Measurements from ENCODE around the gene PAK1. TPM values are rescaled to one million over a fixed set of nuclear protein-coding genes. Genes with fewer than 3 reads are reported as not detected.

Gene PAK1
- total and polyA plus RNA-seq, 9 of the 15 experiments (the other 6 are each of a cell fraction or from before 2014, with no cell fraction given) = 0.52 to 11.7 (median 1.9) TPM

GRCh38 chr11:77455740-77456139 is 18.2 kb downstream of the PAK1 start:
- CTCF ChIA-PET (ENCODE audit: low intra/inter-chr PET ratio) = no interaction called here
- FAIRE-seq = no peak
- H3K27me3 ChIP-seq (ENCODE audit: control insufficient read depth in 2 of 2, insufficient read depth in 2 of 2, low read length in 2 of 2) = peaks cover 11 to 14% of the 10 kb centered on the region in 2 experiments; a peak in 4 of 5 replicates
- H3K27ac ChIP-seq (ENCODE audit: extremely low read depth, low read depth, low read length) = no peak overlapping the region
- H3K4me1 ChIP-seq (replicated peaks in 1 of 2; ENCODE audit: control insufficient read depth in 2 of 2, insufficient read depth in 2 of 2, low read length in 2 of 2) = peaks cover 0 to 4% of the 10 kb centered on the region in 2 experiments; a peak in 1 of 5 replicates
- in situ Hi-C loops (cut with MboI) = no loop called here
- no peak overlapping the region for H3K4me3 ChIP-seq
- no peak overlapping the region for H3K9ac ChIP-seq (ENCODE audit: insufficient read depth in 1 of 2, low read depth in 2 of 2, low read length in 2 of 2)
- H3K79me2 ChIP-seq (ENCODE audit: control insufficient read depth, insufficient read depth, low read length) = no peaks in the 10 kb centered on the region
- DNase-seq (ENCODE audit: extremely low read depth in 1 of 4, low spot score in 3 of 4) = no peak
- no peak overlapping the region for H3K4me2 ChIP-seq (ENCODE audit: insufficient read depth, low read length)
- no peak overlapping the region for H2AFZ ChIP-seq (ENCODE audit: low read depth, low read length)
- no peaks in the 10 kb centered on the region for H3K36me3 ChIP-seq (ENCODE audit: control insufficient read depth, insufficient read depth, low read length)
- no TSS peak for BruUV-seq (replicated peaks)
- no peaks in the 10 kb centered on the region for H4K20me1 ChIP-seq (replicated peaks; ENCODE audit: control insufficient read depth, insufficient read depth, low read length)
- POLR2A ChIA-PET = interaction anchor here (1.0 kb wide), 1 partner anchor 16 kb away, joined by 4 read pairs; no protein-coding TSS in a partner anchor
- no peaks in the 10 kb centered on the region for H3K9me1 ChIP-seq (ENCODE audit: control insufficient read depth, insufficient read depth, low read length)
- intact Hi-C loops (cut with micrococcal nuclease) = no loop called here
- H3K9me3 ChIP-seq (replicated peaks; ENCODE audit: control insufficient read depth, insufficient read depth, low read depth, low read length) = no peaks in the 10 kb centered on the region
- ATAC-seq = no peak
- TF ChIP-seq FOXA3 (CRISPR knock-in tag; conservative IDR thresholded peaks at IDR 0.05 in 1 of 2, IDR thresholded peaks at IDR 0.05 in 1 of 2) = no peak
- no peak for TF ChIP-seq MGA (IDR thresholded peaks at IDR 0.05)
- TF ChIP-seq ZBTB26 (CRISPR knock-in tag; IDR thresholded peaks at IDR 0.05) = no peak
- TF ChIP-seq TFAP4 (CRISPR knock-in tag; IDR thresholded peaks at IDR 0.05; ENCODE audit: borderline replicate concordance) = no peak
- no peak for TF ChIP-seq ZC3H4 (CRISPR knock-in tag; IDR thresholded peaks at IDR 0.05; ENCODE audit: borderline replicate concordance)
- TF ChIP-seq ETS1 (conservative IDR thresholded peaks at IDR 0.05; ENCODE audit: control insufficient read depth, low read depth, low read length) = no peak
- TF ChIP-seq SAFB (IDR thresholded peaks at IDR 0.05; ENCODE audit: borderline replicate concordance, low read depth, low read length) = no peak
